ENCODE measurements around the gene EPN2. TPM values are rescaled to one million over a fixed set of nuclear protein-coding genes. Genes with fewer than 3 reads are reported as not detected.

EPN2 gene
- total RNA-seq, 1 experiment from 2014 or later, result 31.3 TPM

GRCh38 chr17:19287651-19288050, 50.5 kb downstream of the EPN2 start:
- intact Hi-C loops (cut with micrococcal nuclease; ENCODE audit: unreplicated experiment), result no loop called here
- Mint-ChIP-seq H3K4me1 (ENCODE audit: low read depth, unreplicated experiment) (no peaks in the 10 kb centered on the region), H3K4me3 (ENCODE audit: low read depth, unreplicated experiment) (no peak overlapping the region), H3K27ac (ENCODE audit: unreplicated experiment) (no peak overlapping the region), H3K27me3 (ENCODE audit: unreplicated experiment) (no peaks in the 10 kb centered on the region), H3K9me3 (ENCODE audit: low read depth, unreplicated experiment) (no peaks in the 10 kb centered on the region), H3K36me3 (ENCODE audit: insufficient read depth, unreplicated experiment) (no peaks in the 10 kb centered on the region)
- CTCF ChIA-PET, result no interaction called here
- DNase-seq, result no peak
- no peak for TF ChIP-seq CTCF (IDR thresholded peaks at IDR 0.05; ENCODE audit: unreplicated experiment)
- no TSS peak for BruUV-seq (replicated peaks)

GRCh38 chr17:19288453-19288852, 51.3 kb downstream of the EPN2 start:
- H3K27ac Mint-ChIP-seq (ENCODE audit: unreplicated experiment), result no peak overlapping the region
- H3K4me3 Mint-ChIP-seq (ENCODE audit: low read depth, unreplicated experiment), result no peak overlapping the region
- H3K36me3 Mint-ChIP-seq (ENCODE audit: insufficient read depth, unreplicated experiment), result no peaks in the 10 kb centered on the region

GRCh38 chr17:19290066-19290705, 53.0 kb downstream of the EPN2 start:
- Mint-ChIP-seq H3K4me3 (ENCODE audit: low read depth, unreplicated experiment) (no peak overlapping the region), H3K27me3 (ENCODE audit: unreplicated experiment) (no peaks in the 10 kb centered on the region), H3K36me3 (ENCODE audit: insufficient read depth, unreplicated experiment) (no peaks in the 10 kb centered on the region), H3K4me1 (ENCODE audit: low read depth, unreplicated experiment) (no peaks in the 10 kb centered on the region), H3K27ac (ENCODE audit: unreplicated experiment) (no peak overlapping the region), H3K9me3 (ENCODE audit: low read depth, unreplicated experiment) (no peaks in the 10 kb centered on the region)
- BruUV-seq (replicated peaks), result no TSS peak
- no peak for TF ChIP-seq CTCF (IDR thresholded peaks at IDR 0.05; ENCODE audit: unreplicated experiment)
- CTCF ChIA-PET, result no interaction called here
- DNase-seq, result no peak
- intact Hi-C loops (cut with micrococcal nuclease; ENCODE audit: unreplicated experiment), result no loop called here

More at GRCh38 chr17:19288453-19288852, 51.3 kb downstream of the EPN2 start:
- CTCF ChIA-PET, result no interaction called here
- no peaks in the 10 kb centered on the region for H3K27me3 Mint-ChIP-seq (ENCODE audit: unreplicated experiment)
- no peak for TF ChIP-seq CTCF (IDR thresholded peaks at IDR 0.05; ENCODE audit: unreplicated experiment)
- H3K9me3 Mint-ChIP-seq (ENCODE audit: low read depth, unreplicated experiment), result no peaks in the 10 kb centered on the region
- no peak for DNase-seq
- intact Hi-C loops (cut with micrococcal nuclease; ENCODE audit: unreplicated experiment), result no loop called here
- no peaks in the 10 kb centered on the region for H3K4me1 Mint-ChIP-seq (ENCODE audit: low read depth, unreplicated experiment)
- no TSS peak for BruUV-seq (replicated peaks)

GRCh38 chr17:19291646-19292376, 54.6 kb downstream of the EPN2 start:
- Mint-ChIP-seq H3K36me3 (ENCODE audit: insufficient read depth, unreplicated experiment) (no peaks in the 10 kb centered on the region), H3K27me3 (ENCODE audit: unreplicated experiment) (no peaks in the 10 kb centered on the region), H3K4me1 (ENCODE audit: low read depth, unreplicated experiment) (no peaks in the 10 kb centered on the region), H3K9me3 (ENCODE audit: low read depth, unreplicated experiment) (no peaks in the 10 kb centered on the region), H3K4me3 (ENCODE audit: low read depth, unreplicated experiment) (no peak overlapping the region), H3K27ac (ENCODE audit: unreplicated experiment) (no peak overlapping the region)
- BruUV-seq (replicated peaks), result no TSS peak
- DNase-seq, result no peak
- intact Hi-C loops (cut with micrococcal nuclease; ENCODE audit: unreplicated experiment), result no loop called here
- CTCF ChIA-PET, result interaction anchor here (0.5 kb wide), 1 partner anchor 498 kb away, joined by 6 read pairs; no protein-coding TSS in a partner anchor
- TF ChIP-seq CTCF (IDR thresholded peaks at IDR 0.05; ENCODE audit: unreplicated experiment), result no peak

Measured in Calu3 (cell line).